ENCODE measurements around the gene IGFLR1.
"Not testable (repeated sequence)": the region's sequence is repeated elsewhere in the genome, so short reads cannot be mapped to it uniquely, and the experiment has no call there.

IGFLR1 gene

DNA sequence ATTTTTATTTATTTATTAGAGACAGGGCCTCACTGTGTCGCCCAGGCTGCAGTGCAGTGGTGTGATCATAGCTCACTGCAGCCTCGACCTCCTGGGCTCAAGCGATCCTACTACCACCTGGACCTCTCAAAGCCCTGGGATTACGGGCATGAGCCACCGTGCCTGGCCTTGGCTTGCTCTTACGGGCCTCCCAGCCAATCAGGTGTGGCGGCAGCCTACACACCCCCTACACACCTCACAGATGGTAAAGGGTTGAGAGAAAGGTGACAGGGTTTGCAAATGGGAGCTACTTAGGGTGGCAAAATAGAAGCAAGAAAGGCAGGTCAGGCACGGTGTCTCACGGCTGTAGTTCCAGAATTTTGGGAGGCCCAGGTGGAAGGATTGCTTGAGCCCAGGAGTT lies 38.9 kb downstream of the IGFLR1 start:
- DNase-seq, result no peak

DNA sequence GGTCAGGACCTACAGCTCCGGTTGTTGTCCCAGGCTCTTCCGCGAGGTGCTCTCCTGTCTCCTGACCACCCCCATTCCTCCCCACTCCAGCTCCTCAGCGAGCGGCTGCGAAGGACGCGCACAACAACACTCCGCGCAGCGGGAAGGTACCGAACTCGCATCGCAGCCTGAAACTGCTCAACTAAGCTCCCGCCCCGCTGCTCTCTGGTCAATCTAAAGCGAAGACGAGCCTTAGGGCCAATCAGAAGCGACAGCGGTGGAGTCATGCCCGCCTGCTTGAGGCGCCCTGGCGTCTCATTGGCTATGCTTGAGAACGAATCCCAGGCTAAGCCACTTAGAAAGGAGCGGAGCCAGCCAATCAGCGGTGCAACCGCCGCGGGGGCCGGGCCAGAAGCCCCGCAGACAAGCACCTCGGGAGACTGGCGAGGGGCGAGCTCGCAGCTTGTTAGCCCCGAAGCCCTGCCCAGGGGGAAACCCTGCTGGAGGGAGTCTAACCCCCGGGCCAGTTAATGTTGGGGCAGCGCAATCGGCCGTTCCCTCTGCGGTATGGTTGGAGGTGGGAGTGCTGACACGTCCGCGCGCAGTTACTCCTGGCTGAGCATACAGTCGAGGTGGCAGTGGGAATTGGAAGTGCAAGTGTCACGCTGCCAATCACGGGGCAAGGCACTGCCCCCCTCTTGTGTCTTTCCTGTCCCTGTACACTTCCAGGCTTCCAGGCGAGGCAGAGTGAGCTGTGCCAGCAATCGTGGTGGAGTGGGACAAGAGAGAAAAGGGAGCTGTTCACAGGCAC lies 39.8 kb downstream of the IGFLR1 start:
- DNase-seq, result peak; percentile 97

DNA sequence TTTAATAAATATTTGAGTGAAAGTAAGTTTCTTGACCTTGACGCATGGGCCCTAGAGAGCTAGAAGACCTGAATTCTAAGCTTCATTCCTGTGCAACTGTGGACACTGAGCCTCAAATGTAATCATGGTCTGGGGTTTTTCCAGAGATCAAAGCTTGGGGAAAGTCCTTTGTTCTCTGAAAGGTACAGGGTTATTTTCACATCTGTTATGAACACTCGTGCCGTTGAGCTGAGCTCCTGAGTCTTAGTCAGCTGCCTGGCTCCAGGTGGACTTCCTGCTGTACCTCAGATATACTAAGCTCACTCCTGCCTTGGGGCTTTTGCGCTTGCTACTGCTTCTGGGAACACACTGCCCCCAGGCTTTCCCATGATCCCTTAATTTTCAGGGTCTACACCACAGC lies 45.4 kb downstream of the IGFLR1 start:
- no peak for DNase-seq

DNA sequence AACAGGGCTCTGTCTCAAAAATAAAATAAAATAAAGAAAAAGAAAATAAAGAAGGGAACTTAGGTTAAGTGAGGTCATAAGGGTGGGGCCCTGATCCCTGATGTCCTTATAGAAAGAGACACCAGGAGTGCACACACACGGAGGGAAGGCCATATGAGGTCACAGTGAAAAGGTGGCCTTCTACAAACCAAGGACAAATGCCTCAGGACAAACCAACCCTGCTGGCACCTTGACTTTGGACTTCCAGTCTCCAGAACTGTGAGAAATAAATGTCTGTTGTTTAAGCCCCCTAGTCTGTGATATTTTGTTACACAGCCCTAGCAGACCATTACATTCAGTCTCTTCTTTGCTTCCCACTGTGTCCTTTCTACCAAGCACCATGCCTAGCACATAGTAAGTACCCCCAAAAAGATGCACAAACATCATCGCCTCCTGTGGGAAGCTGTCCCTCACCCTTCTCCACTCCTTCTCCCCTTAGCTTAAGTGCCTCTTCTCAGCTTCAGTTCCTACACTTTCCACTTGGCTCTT lies 46.3 kb downstream of the IGFLR1 start:
- no peak for DNase-seq

DNA sequence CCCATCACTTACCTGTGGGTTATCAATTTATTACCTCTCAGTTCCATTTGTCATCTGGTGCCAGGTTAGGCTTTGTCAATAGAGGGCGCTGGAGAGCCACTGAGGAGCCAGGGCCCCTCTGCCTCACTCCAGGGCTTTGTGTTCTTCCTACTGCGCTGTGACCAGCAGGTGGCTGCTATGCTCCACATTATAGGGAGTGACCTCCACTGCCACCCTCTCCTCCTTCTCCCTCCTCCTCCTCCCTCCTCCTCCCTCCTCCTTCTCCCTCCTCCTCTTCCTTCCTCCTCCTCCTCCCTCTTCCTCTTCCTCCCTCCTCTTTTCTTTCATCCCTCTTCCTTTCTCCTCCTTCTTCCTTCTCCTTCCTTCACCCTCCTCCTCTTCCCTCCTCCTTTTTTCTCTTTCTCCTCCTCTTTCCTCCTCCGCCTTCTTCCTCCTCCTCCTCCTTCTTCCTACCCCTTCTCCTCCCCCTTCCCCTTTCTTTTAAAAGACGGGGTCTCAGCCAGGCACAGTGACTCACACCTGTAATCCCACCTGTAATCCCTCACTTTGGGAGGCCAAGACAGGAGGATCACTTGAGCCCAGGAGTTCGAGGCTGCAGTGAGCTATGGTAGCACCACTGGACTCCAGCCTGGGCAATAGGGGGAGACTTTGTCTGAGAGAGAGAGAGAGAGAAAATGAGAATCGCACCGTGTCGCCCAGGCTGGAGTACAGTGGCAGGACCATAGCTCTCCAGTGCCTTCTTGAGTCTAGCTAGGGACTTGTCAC lies 48.2 kb downstream of the IGFLR1 start:
- DNase-seq, result peak; percentile 78

- DNase-seq, result no peak
Observed at GRCh38 chr19:35693422-35693821, 48.8 kb downstream of the IGFLR1 start.

DNA sequence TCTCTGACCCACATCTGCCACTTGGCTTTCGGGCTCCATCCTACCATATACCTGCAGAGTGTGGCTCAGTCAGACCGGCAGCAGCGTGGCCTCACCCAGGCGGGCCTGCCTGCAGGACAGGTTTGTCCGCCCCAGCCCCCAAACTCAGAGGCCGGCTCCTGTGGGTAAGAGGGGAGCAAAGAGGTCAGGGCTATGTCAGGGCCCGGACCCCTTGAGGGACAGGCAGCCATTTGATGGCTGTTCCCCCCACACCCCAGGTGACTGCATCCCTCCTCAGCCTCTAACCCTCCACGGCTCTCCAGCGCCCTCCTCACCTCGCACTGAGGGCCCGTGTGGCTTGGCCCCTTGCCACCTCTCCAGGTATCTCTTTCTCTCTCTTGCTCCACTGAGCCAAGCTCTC lies 50.2 kb downstream of the IGFLR1 start:
- no peak for DNase-seq

DNA sequence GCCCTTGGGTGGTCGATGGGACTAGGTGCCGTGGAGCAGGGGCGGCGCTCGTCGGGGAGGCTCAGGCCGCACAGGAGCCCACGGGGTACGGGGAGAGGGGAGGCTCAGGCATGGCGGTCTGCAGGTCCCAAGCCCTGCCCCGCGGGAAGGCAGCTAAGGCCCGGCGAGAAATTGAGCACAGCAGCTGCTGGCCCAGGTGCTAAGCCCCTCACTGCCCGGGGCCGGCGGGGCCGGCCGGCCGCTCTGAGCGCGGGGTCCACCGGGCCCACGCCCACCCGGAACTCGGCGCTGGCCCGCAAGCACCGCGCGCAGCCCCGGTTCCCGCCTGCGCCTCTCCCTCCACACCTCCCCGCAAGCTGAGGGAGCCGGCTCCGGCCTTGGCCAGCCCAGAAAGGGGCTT lies 51.1 kb downstream of the IGFLR1 start:
- not testable (repeated sequence) for DNase-seq

GRCh38 chr19:35689836-35690235 lies 52.4 kb downstream of the IGFLR1 start:
- no peak for DNase-seq

Measured in DMS79 (cell line).